Mucosa of stomach (tissue), 1 donor: ENCODE results near the gene DENND6B.

Experiments
- H3K27me3 ChIP-seq: one replicate; pipeline ENCODE4 v1.7.0; 2013; ENCODE audit warnings: mild to moderate bottlenecking, low read length; ENCODE audit not compliant: control insufficient read depth, insufficient read depth
- H3K36me3 ChIP-seq: one replicate; pipeline ENCODE4 v1.7.0; 2013; ENCODE audit warnings: low read length; ENCODE audit not compliant: control insufficient read depth, insufficient read depth
- H3K4me1 ChIP-seq: one replicate; pipeline ENCODE4 v1.7.0; 2013; ENCODE audit warnings: mild to moderate bottlenecking, low read length; ENCODE audit not compliant: control insufficient read depth, insufficient read depth
- H3K4me3 ChIP-seq: one replicate; pipeline ENCODE4 v1.7.0; 2013; ENCODE audit warnings: low read length
- H3K9ac ChIP-seq: one replicate; pipeline ENCODE4 v1.7.0; 2013; ENCODE audit warnings: mild to moderate bottlenecking, low read length, moderate library complexity
- H3K9me3 ChIP-seq: one replicate; pipeline ENCODE4 v1.7.0; 2013; ENCODE audit warnings: mild to moderate bottlenecking, low read length, moderate library complexity; ENCODE audit not compliant: control insufficient read depth
- donor health status: Pancreatic carcinoma.

The DENND6B gene

GRCh38 chr22:50259302-50259701 lies 67.5 kb downstream of the DENND6B start:
- H3K4me1 ChIP-seq, result peaks cover 12% of the 10 kb centered on the region
- no peak overlapping the region for H3K9ac ChIP-seq
- H3K36me3 ChIP-seq, result no peaks in the 10 kb centered on the region
- H3K9me3 ChIP-seq, result no peaks in the 10 kb centered on the region
- H3K4me3 ChIP-seq, result no peak overlapping the region
- peaks cover 37% of the 10 kb centered on the region for H3K27me3 ChIP-seq
